ENCODE data around the gene NUBP2. TPM values are rescaled to one million over a fixed set of nuclear protein-coding genes. Genes with fewer than 3 reads are reported as not detected.

Gene NUBP2
- total RNA-seq, 1 donor from 2014 or later: 114 TPM

DNA sequence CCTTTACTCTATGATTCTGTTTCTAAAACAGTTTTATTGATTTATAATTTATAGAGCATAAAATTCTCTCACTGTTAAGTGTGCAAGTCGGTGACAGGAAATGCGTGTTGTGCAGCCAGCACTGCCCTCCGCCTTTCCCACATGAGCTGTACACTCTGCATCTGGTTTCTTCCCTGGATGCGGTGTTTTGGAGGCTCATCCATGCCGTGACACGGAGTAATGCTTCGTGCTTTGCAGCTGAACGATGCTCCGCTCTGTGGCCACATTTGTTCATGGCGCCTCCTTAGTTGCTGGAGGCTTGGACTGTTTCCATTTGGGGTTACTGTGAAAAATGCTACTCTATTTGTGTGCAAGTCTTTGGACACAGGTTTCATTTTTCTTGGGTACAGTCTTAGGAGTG lies 17.9 kb downstream of the NUBP2 start:
- no peak for DNase-seq (ENCODE audit: extremely low read depth, low read depth, low spot score)

DNA sequence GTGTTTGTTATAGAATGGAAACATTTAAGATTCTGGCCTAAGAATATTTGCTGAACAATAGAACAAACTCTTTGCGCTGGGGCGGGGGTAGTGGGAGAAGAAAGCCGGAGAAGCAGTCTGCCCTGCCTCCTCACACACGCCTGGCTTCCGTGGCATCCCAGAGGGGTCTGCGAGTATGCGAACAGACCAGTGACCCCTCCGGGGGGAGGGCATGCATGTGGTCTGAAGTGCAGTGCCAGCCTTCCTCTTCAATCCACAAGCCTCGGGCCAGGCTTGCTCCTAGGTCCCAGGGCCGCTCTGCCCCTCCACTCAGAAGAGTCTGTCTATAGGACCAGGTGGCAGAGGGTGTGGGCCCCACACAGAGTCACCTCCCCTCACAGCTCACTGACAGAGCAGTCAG lies 24.9 kb downstream of the NUBP2 start:
- no peak for DNase-seq (ENCODE audit: extremely low read depth, low read depth, low spot score)

DNA sequence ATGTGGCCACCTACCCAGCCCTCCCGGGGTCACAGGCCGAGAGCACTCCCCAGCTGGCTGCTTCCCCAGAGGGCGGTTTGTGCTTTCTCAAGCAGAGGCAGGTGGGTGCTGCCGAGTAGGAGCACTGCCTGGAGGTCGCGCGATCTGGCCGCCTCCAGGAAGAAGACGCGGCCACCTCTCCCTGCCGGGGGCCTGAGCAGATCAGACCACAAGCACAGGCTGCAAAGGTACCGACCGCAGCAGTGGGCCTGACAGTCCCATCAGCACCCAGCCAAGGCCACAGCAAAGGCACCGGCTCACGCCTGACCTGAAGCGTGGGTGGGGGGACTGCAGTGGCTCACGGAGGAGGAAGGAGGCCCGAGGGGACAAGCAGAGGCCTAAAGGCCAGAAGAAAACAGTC lies 25.9 kb downstream of the NUBP2 start:
- DNase-seq (ENCODE audit: extremely low read depth, low read depth, low spot score): no peak

- DNase-seq (ENCODE audit: extremely low read depth, low read depth, low spot score): no peak
Measured at GRCh38 chr16:1809281-1809801, 26.6 kb downstream of the NUBP2 start.

DNA sequence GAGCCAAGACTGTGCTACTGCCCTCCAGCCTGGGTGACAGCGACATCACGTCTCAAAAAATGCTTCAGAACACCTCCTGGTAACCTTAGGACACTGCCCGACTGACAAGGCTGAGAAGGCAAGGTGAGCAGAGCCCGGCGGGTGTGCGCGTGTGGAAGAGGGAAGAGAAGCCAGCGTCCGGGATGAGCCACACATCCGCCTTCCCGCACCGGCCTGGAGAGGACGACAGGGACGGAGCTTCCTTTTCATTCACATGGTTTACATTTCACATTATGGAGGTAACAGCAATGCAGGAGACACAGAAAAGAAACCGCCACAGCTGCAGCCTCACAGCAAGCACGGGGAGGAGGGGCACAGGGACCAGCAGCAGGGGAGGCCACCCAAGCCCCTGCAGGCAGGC lies 27.3 kb downstream of the NUBP2 start:
- DNase-seq (ENCODE audit: extremely low read depth, low read depth, low spot score): no peak

DNA sequence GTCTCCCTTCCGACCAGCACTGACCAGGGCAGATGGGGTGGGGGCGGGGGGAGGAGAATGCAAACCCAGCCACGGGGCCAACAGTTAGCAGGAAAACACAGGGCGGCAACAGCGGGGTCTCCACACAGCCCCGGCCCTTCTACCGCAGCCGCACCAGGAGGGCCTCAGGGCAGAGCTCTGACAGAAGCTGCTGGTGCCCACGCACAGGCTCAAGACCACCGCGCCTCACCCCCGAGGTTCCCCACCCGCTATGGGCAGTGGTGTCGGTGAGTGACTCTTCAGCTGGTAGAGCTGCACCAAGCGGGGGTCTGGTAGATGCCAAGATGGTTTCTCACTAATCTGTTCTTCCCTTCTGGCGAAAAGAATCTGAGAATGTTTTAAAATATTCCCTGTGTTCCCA lies 27.8 kb downstream of the NUBP2 start:
- DNase-seq (ENCODE audit: extremely low read depth, low read depth, low spot score): no peak

- DNase-seq (ENCODE audit: extremely low read depth, low read depth, low spot score): no peak
Measured at GRCh38 chr16:1812732-1813163, 30.0 kb downstream of the NUBP2 start.

DNA sequence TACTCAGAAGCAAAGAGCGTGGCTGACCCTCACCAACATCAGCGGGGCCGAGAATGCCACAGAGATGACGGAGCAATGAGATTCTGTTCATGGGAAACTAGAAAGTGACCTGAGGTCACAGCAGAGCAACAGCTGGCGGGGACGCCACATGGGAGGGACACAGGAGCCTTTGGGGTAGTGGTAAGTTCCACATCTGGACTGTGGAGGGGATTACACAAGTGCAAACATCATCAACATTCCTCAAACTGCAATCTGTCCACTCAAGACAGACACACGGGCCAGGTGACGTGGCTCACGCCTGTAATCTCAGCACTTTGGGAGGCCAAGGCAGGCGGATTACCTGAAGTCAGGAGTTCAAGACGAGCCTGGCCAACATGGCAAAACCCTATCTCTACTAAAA lies 32.7 kb downstream of the NUBP2 start:
- no peak for DNase-seq (ENCODE audit: extremely low read depth, low read depth, low spot score)

GRCh38 chr16:1816396-1817275 lies 33.9 kb downstream of the NUBP2 start:
- DNase-seq (ENCODE audit: extremely low read depth, low read depth, low spot score): no peak

DNA sequence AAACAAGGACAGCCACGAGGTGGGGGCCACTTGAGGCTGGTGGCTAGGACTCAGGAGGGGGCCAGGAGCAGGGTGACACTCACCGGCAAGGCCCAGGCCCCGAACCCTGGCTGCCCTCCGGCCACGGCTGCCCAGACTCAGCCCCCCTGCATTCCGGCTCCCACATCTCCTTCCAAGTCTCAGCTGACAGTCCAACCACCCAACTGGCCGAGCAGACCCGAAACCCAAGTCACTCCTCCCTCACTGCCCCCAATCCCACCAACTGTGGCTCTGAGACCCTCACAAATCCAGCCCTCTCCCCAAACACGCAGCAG lies 34.5 kb downstream of the NUBP2 start:
- DNase-seq (ENCODE audit: extremely low read depth, low read depth, low spot score): no peak

- no peak for DNase-seq (ENCODE audit: extremely low read depth, low read depth, low spot score)
Measured at GRCh38 chr16:1817716-1818115, 35.0 kb downstream of the NUBP2 start.

DNA sequence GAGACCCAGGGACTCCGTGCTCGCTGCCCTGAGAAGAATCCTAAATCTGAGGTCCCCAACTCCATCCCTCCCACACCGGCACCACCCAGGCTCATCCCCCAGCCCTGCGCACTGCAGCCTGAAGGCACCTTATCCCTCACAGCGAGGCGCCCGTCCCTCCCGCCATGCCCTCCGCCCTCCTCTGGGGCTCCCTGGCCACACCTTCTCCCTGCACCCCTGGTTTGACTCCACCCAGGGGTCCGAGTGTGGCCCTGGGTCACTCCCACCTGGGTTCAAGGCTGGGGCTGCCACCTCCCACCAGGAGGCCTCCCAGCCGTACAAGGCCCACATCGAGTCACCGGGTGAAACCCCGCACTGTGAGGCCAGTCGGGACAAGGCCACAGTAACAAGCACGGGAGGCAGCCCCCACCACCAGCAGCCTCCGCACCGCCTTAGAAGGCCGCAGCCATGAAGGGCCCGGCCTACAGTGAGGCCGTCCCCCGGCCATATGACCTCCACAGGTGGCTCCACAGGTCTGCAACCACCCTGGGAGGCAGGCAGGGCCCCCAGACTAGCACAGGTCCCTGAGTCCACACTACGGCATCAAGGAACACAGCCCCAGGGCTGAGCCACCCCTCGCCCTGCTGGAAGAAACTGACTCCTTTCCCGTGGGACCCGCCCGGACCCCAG lies 35.6 kb downstream of the NUBP2 start:
- DNase-seq (ENCODE audit: extremely low read depth, low read depth, low spot score): no peak

DNA sequence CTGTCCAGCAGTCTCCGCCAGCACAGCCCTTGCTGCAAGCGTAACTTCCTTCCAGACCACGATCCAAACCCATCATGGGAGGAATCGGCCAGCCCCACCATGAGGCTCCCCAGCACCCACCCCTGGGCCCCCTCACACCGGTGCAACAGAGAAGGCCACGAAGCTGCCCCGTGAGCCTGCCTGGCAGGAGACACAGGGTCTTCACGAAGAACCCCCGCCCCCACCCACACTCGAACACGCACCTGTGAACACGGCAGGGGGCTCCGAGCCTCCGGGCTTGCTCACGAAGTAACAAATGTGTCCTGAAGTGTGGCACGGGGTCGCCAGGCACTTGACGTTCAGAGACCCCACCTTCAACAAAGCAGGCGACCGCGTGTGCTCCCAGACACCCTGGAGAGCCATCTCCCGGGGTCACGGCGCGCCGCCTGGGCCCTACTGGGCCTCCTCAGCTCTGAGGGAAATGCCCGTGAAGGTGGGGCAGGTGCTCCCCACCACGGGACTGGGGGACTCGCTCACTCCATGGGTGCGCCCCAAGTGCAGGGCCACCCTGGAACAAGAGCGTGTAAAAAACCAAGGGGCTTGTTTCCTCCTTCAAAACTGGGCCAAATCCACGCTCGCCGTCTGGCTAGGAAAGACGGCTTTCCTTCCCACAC lies 36.2 kb downstream of the NUBP2 start:
- DNase-seq (ENCODE audit: extremely low read depth, low read depth, low spot score): no peak

DNA sequence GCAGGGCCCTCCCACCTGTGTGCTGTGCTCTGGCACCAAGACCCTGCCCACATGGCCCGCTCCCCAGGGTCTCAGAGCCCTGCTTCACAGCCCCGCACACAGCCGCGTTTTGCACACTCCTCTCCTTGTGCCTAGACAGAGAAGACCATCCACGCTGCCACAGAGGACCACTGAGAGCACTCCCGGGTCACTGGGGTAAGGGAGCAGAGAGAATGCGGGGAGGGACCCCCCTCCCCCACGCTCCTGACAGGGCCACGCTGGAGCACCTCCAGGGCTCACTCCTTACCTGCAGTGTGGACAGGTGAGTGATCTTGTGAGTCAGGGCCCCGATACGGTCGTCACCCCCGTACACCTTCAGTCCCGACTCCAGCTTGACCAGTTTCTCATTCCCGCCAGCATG lies 36.9 kb downstream of the NUBP2 start:
- no peak for DNase-seq (ENCODE audit: extremely low read depth, low read depth, low spot score)

DNA sequence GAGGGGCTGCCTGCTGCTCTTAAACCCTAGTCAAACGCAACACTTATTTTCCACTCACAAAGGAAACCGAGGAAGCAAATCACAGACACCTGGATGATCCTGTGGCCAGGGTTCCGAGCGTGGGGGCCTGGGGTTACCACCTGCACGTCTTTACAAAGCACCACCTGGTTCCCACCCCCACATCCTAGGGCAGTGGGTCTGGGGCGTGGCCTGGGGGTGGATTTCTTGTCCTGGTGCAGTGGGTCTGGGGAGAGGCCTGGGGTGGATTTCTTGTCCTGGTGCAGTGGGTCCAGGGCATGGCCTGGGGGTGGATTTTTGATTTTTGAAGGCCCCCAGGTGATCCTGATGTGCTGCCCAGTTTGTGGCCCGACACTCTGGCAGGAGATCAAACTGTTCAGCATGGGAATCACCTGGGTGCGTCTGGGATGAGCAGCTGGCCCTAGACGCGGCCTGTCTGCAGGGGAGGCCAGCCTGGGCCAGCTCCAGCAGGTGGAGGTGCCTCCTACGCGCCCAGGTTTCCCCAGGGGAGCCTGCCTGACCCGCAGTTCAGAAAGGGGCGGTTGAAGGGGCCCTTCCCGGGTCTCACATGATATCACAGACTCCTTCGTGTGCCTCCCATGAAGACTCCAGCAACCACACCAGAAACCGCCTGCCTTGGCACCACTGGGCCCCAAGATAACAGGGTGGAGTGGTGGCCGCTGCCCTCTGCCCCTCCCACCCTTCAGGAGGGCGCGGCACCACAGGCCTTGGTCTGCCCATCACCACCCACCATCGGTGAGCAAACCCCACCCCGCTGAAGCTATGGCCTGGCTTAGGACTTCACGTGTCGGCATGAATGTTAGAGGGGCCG lies 37.6 kb downstream of the NUBP2 start:
- DNase-seq (ENCODE audit: extremely low read depth, low read depth, low spot score): no peak

DNA sequence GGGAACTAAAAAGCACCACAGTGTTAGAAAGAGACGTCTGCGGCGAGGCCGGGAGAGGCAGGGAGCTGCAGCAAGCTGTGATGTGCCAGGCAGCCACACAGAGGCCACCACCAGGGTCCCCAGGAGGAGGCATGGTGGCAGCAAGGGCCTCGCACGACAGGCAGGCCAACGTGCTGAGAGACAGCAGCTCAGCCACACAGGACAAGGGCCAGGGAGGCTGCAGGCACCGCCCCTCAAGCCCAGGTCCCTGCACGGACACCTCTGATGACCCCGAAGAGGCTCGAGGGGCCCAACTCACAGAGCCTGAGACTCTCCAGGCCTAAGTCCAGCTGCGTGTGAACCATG lies 38.2 kb downstream of the NUBP2 start:
- DNase-seq (ENCODE audit: extremely low read depth, low read depth, low spot score): no peak

GRCh38 chr16:1821861-1822611 lies 39.3 kb downstream of the NUBP2 start:
- DNase-seq (ENCODE audit: extremely low read depth, low read depth, low spot score): no peak

GRCh38 chr16:1822801-1823200 lies 40.0 kb downstream of the NUBP2 start:
- no peak for DNase-seq (ENCODE audit: extremely low read depth, low read depth, low spot score)

DNA sequence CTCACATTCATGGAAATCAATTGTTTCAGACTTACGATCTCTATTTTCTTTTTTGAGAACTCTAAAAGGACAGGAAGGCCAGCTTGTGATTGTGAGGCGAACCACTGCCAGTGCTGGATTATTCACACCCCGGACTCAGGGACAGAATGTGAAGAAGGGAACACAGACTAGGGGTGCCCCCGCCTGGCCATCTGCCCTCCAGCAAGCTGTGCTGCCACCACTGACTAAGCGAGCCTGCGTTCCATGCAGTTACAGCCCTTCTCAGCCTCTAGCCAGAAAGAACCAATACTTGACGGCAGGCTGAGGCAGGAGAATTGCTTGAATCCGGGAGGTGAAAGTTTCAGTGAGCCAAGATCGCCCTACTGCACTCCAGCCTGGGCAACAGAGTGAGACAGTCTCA lies 41.1 kb downstream of the NUBP2 start:
- peak; percentile 20 for DNase-seq (ENCODE audit: extremely low read depth, low read depth, low spot score)

GRCh38 chr16:1825381-1825863 lies 42.7 kb downstream of the NUBP2 start:
- DNase-seq (ENCODE audit: extremely low read depth, low read depth, low spot score): no peak

All from glomerular endothelial cell (primary cell).